Hematopoietic multipotent progenitor cell treated with erythropoietin and hydrocortisone succinate and interleukin-3 and kit ligand, for 6 days (in vitro differentiated cells): Measurements from ENCODE around the gene STAT6.

ENCODE experiments used
- DNase-seq: peaks from one replicate; pipeline ENCODE4 v3.0.0-alpha.2; 2015

STAT6 gene, protein sequence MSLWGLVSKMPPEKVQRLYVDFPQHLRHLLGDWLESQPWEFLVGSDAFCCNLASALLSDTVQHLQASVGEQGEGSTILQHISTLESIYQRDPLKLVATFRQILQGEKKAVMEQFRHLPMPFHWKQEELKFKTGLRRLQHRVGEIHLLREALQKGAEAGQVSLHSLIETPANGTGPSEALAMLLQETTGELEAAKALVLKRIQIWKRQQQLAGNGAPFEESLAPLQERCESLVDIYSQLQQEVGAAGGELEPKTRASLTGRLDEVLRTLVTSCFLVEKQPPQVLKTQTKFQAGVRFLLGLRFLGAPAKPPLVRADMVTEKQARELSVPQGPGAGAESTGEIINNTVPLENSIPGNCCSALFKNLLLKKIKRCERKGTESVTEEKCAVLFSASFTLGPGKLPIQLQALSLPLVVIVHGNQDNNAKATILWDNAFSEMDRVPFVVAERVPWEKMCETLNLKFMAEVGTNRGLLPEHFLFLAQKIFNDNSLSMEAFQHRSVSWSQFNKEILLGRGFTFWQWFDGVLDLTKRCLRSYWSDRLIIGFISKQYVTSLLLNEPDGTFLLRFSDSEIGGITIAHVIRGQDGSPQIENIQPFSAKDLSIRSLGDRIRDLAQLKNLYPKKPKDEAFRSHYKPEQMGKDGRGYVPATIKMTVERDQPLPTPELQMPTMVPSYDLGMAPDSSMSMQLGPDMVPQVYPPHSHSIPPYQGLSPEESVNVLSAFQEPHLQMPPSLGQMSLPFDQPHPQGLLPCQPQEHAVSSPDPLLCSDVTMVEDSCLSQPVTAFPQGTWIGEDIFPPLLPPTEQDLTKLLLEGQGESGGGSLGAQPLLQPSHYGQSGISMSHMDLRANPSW

DNA sequence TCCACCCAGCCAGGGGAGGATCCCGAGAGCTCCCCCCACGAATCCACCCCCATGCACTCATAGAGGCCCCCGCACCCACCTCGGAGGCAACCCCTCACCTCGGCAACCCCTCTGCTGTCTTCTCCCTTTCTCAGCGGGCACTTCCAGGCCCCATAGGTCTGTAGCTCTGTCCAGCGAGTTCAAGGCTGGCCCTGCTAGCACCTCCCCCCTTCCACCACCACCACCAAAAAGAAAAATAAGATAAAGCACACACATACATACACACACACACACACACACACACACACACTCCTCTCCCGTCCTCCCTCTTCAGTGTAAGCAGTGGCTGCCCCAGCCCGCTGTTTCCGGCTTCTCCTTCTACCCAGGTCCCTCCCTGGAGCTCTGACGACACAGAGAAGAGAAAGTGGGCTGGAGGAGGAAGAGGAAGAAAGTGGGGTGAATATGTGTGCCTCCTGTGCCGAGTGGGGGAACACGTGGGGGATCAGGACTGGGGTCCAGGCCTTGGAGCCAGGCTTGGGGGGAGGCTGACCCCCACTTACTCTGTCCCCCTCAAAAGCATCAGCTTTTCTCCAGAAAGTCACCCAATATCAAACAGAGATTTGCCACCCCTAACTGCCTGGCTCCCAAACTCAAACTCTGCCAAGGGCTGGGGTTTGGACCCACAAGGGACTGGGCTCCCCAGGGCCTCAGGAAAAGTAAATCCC lies at the start of gene STAT6:
TSS of gene STAT6 (minus strand) at position 332 of the 704 bp plus-strand sequence. CDS start 3,084 bp downstream, outside the sequence.
- DNase-seq, result peak; percentile 95

DNA sequence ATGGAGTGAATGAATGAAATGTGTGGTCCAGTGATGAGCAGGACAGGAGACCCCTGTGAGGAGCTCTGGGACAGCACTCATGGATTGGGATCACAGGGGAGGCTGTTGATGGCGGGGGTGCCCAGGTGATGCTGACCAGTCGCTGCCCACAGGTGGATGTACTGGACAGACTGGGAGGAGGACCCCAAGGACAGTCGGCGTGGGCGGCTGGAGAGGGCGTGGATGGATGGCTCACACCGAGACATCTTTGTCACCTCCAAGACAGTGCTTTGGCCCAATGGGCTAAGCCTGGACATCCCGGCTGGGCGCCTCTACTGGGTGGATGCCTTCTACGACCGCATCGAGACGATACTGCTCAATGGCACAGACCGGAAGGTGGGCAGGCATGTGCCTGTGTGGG lies 49.6 kb upstream of the STAT6 start:
- DNase-seq, result no peak

DNA sequence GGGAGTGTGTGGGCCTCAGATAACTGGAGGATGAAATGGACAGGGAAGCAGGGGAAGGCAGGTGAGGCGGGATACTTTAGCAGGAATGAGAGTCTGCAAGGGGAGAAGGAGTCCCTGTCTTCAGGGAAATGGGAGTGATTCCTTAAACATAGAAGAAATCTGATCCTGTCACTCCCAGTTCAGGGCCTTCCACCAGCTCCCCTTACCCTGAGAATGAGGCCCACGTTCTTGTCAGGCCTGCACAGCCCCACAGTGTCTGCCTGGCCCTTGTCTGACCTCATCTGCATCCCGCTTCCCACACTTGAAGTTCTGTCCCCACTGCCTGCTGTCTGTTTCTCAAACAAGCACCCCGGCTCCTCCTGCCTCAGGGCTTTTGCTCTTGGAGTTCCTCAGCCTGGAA lies 48.9 kb upstream of the STAT6 start:
- DNase-seq, result no peak

- DNase-seq, result no peak
These were observed 48.1 kb upstream of the STAT6 start for GRCh38 chr12:57159311-57159710.

DNA sequence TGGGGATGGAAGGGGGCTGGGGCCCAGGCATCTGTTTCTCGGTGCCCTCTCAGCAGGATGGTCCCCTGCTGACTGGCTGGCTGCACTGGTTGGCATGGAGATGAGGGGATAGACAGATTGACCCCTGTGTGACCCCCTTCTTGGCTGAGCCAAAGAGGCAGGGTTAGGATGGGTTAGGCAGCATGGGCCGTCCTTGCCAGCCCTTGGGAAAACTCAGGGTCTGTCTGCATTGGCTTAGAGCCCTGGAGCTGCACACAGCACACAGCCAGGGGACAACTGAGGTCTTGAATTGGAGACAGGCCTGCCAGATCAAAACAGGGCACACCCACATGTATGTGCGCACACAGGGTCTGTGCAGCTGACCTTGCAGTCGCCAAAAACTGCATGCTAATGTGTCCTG lies 47.5 kb upstream of the STAT6 start:
- no peak for DNase-seq

GRCh38 chr12:57158186-57158585 lies 47.0 kb upstream of the STAT6 start:
- no peak for DNase-seq

GRCh38 chr12:57157588-57158173 lies 46.5 kb upstream of the STAT6 start:
- peak; percentile 74 for DNase-seq

GRCh38 chr12:57156701-57157403 lies 45.7 kb upstream of the STAT6 start:
- no peak for DNase-seq

GRCh38 chr12:57154804-57155434 lies 43.8 kb upstream of the STAT6 start:
- DNase-seq, result no peak

GRCh38 chr12:57154076-57154475 lies 42.9 kb upstream of the STAT6 start:
- no peak for DNase-seq

- no peak for DNase-seq
These were observed 42.3 kb upstream of the STAT6 start for GRCh38 chr12:57153415-57153997.

DNA sequence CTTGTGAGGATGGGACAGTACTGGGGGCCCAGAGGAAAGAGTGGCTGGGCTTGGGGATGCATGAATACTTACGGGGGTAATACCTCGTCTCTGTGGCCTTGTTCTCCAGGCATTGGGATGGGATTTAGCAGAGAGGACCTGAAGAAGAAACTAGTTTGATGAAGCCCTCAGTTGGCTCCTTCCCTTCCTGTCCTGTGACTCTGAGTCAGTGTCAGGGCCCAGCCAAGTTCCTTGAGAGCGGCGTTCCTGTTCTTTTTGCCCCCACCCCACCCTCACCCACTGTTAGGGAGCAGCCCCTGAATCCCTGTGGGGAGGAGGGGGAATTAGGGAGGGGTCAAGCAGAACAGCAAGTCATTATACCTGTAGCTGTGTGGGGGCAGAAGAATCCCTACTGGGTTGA lies 41.5 kb upstream of the STAT6 start:
- DNase-seq, result no peak

- no peak for DNase-seq
These were observed 40.8 kb upstream of the STAT6 start for GRCh38 chr12:57151741-57152630.

GRCh38 chr12:57150400-57151000 lies 39.3 kb upstream of the STAT6 start:
- DNase-seq, result no peak

GRCh38 chr12:57149245-57149900 lies 38.2 kb upstream of the STAT6 start:
- no peak for DNase-seq

GRCh38 chr12:57148469-57149244 lies 37.5 kb upstream of the STAT6 start:
- no peak for DNase-seq

- DNase-seq, result no peak
These were observed 36.1 kb upstream of the STAT6 start, which contains the start of gene LRP1-AS for GRCh38 chr12:57146961-57147944. Gene LRP1-AS, minus strand, starts transcription at chr12:57147619.
